Eye (tissue), 1 donor: ENCODE data around the gene MYO1E.
"Not testable (repeated sequence)": the region's sequence is repeated elsewhere in the genome, so short reads cannot be mapped to it uniquely, and the experiment has no call there.

Source experiments
- DNase-seq: peaks from one replicate; pipeline ENCODE4 v3.0.0-alpha.2; 2015

MYO1E gene

DNA sequence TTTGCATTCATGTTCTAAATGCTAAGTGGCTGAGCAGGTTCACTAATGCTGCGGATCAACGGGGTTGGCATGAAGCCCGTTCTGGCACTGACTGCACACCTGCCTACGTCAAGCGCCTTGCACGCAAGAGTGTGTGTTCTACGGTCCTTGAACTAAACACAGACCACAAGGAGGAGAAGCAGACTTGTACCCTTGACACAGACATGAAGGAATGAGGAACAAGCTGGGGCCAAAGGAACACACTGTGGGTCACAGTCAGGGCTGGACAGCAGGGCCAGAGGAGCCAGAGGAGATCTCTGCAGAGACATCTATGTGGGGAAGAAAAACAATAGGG, 214.0 kb downstream of the MYO1E start:
- DNase-seq: no peak

DNA sequence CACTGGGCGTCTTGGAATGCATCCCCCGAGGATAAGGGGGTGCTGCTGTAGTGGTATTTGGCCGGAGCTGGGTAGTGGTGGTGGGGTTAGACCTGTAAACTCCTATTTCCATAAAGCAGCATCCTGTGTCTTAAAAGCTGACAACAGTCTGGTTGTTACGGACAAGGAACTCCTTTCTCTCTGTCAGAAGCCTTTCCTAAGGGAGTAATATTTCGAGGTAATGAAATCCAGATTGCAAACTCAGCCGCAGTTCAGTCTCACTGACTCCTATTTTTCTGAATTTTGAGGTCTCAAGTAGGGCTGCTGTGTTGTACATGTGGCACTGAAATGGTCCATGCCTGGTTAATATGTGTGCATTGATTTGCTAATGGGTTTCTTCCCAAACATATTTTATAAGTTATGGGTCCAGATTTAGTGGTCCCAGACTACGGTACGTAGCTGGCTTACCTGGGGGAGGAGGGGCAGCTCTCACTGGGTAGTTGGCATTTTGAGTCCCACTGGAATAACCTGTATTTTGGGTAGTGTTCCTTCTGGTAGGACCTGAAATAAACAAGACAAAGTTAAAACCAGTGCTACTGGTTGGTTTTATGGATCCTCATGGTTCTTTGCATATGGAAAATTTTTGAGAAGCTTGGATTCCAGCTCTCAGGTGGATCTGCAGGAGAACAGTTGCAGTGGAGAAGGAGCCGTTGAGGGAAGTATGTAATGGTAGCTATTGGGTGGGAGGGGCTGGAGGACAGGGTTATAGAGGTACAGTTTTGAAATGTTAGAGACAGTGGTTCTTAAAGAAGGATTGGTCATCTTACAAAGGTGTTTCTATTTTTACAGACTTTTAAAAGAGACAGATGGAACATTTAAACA, 214.6 kb downstream of the MYO1E start:
- no peak for DNase-seq

GRCh38 chr15:59157396-59157795, 215.3 kb downstream of the MYO1E start:
- DNase-seq: no peak

DNA sequence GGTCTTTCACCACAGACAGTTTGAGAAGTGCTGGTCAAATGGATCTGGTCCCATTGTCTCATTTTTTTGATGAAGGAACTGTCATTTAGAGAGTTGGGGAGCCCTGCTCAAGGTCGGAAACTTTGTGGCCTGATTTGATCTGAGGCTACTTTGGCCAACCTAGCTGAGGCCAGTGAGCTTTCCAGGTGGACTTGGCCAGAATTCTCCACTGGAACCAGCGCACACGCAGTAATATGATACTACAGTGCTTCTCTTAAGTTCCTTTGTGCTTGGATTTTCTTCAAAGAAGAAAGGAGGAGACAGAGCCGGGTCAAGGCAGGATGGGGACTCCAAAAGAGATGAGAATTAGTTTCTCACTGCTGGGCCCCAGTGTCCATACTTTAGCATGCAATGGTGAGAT, 217.2 kb downstream of the MYO1E start:
- no peak for DNase-seq

GRCh38 chr15:59154243-59154642, 218.4 kb downstream of the MYO1E start:
- DNase-seq: no peak

DNA sequence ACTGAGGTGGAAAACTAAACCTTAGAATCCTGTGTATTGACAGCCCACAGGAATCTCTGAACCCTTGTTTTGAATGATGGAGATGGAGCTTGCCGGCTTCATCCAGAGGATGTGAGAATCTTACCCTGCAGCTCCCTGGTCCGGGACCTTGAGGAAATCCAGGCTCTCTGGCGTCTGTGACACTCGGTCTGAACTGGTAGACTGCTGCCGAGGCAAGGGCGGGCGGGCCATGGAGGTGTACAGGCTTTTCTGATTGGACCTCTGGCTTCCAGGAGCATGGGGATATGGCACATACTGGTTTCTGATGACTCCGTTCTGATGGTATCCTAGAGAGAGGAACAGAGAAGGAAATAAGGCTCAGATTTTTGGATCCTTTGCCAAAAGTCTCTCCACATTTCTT, 219.2 kb downstream of the MYO1E start:
- no peak for DNase-seq

GRCh38 chr15:59152694-59153450, 219.8 kb downstream of the MYO1E start:
- DNase-seq: no peak

- DNase-seq: no peak
Observed at GRCh38 chr15:59150185-59150584, 222.5 kb downstream of the MYO1E start.

- DNase-seq: no peak
Observed at GRCh38 chr15:59148153-59148833, 224.4 kb downstream of the MYO1E start.

DNA sequence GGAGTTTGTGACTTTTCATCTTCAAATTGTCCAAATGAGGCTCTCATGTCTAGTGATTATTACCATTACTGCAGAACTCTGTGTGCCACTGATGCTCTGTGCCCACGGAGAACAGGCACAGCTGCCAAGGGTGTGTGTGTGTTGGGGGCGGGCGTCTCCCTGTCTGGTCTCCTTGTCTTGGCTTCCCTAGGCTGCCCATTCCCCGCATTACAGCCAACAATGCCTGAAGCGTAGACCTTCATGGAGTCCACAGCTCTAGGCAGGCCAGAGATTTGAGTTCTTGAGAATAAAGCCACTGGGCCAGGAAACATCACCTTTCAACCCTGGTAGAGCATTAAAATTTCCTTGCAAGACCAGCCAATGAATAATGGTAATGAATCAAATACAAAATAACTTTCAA, 225.0 kb downstream of the MYO1E start:
- no peak for DNase-seq

DNA sequence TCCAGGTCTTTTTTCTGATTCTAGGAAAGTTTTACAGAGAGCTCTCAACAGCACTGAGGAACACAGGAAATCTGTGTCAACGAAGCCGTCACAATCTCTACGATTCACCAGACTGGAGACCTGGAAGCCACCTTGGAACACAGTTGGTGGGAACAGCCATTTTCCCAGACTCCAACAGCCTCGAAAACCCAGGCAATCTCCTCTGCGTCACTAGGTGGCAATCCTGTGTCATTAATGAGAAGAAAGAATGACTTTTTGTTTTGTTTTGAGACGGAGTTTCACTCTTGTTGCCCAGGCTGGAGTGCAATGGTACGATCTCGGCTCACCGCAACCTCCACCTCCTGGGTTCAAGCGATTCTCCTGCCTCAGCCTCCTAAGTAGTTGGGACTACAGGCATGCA, 228.1 kb downstream of the MYO1E start:
- not testable (repeated sequence) for DNase-seq

DNA sequence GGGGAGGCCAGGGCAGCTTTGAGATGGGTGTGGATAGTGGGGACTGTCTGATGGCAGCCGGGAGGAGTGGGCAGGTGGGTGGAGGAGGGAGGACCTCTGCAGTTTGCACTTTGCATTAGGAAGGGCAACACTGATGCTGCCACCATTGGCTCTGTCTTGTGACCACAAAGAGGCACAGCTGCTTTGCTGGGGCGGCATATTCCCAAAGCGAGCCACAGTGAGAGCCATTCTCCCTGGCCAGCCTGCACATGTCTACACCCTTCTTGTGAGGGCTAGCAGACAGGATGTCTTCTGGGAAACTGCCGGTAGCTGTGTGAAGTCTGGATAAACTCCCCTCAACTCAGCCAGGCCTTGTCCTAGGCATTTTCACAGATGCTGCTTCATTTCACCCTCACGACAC, 229.4 kb downstream of the MYO1E start:
- DNase-seq: no peak

GRCh38 chr15:59140422-59141226, 232.0 kb downstream of the MYO1E start:
- no peak for DNase-seq

DNA sequence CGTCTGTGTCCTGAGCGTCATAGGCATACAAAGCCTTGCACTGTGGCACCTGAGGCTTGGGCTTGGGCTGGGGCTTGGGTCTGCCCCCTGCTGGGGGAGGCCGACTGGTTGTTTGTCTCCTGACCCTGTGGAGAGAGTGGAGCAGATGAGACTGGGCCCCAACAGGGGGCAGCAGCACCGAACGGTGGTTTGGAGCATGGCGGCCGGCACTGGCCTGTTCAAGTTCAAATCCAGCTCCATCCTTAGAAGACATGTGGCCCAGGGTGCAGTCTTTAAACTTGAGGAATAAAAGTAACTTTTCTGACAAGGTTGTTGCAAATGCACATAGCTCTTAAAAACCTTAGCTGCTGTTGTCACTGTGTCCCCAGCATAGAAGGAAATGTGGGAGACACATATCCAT, 234.4 kb downstream of the MYO1E start:
- DNase-seq: no peak

- no peak for DNase-seq
Observed at GRCh38 chr15:59137566-59137965, 235.1 kb downstream of the MYO1E start.

DNA sequence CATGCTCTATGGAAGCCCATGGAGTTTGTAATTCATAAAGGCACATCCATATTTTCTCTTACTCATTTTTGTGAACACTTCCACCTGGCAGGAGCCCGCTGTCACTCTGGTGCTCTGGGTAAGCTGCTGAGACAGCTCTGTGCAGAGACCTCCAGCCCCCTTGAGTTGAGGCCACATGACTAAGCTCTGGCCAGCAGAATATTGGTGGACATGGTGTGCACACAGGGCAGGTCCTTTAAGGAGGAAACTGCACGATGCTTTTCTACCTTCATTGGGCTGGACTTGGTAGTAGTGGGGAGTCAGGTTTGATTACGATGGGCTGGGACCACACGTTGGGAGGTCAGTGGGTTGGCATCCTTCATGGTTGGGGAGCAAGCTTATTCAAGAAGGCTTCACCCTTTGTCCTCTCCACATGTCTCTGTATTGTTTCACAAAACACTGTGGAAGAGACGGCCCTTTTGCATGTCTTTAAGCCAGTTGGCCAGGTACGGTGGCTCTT, 238.7 kb downstream of the MYO1E start:
- no peak for DNase-seq

- DNase-seq: no peak
Observed at GRCh38 chr15:59131969-59132562, 240.6 kb downstream of the MYO1E start.

- no peak for DNase-seq
Observed at GRCh38 chr15:59131456-59131855, 241.2 kb downstream of the MYO1E start.

GRCh38 chr15:59127255-59127654, 245.4 kb downstream of the MYO1E start:
- DNase-seq: not testable (repeated sequence)

- DNase-seq: not testable (repeated sequence)
Observed at GRCh38 chr15:59125683-59126082, 247.0 kb downstream of the MYO1E start.

DNA sequence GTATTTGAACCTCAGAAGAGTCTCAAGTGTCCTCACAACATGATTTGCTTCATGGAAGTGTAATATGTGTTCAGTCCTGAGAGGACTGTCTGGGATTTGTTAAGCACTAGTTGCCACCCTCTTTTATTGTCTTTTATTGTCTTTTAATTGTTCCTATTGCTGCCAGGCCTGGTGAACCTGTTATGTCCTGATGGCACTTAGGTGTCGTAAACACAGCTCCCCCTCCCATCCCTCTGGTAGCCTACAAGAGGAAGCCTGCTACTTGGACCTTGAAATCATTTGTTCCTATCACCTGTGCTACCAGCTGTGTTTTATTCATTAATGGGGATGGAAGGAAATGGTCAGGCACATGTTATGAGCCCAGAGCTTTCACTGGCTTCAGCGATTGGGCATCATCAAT, 248.4 kb downstream of the MYO1E start:
- no peak for DNase-seq

DNA sequence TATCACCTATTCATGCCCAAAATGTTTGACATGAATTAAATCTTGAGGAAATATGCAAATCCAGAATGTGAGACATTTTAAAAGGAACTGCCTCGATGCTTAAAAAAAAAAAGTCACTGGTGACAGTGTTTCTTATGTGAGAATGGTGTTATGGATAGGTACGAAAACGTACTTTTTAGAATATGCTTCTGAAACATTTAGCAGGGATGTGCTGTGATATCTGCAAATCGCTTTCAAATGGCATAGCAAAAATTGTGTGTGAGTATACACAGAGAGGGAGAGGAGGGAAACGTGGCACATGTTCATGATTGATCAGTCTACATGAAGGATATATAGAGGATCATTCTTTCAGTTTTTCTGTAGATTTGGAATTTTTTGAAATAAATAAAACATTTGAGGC, 251.7 kb downstream of the MYO1E start:
- DNase-seq: no peak
